Kidney (tissue), 14 donors: ENCODE data around the gene TMEFF1. TPM values are rescaled to one million over a fixed set of nuclear protein-coding genes. Genes with fewer than 3 reads are reported as not detected.

Experiments used
- DNase-seq, 5 donors: peaks; one replicate each; pipeline ENCODE4 v3.0.0-alpha.2; 2013 to 2020
- FAIRE-seq: peaks from 2 replicates; lab custom pipeline; 2012; peaks lifted over from hg19 to GRCh38; lab: Jason Lieb, UNC
- H3K27ac ChIP-seq, 2 donors: one replicate each; pipeline ENCODE4 v1.7.0; 2013; ENCODE audit warnings: low read depth in 2 of 2, low read length in 2 of 2, inconsistent platforms in 1 of 2
- H3K27me3 ChIP-seq: one replicate; pipeline ENCODE4 v1.7.1; 2013; ENCODE audit warnings: low read length, inconsistent platforms; ENCODE audit not compliant: control insufficient read depth, insufficient read depth
- H3K36me3 ChIP-seq, 3 donors: one replicate each; pipeline versions ENCODE4 v1.7.0 to v1.7.1; 2013; ENCODE audit warnings: low read length in 3 of 3, control low read depth in 1 of 3, inconsistent platforms in 1 of 3; ENCODE audit not compliant: insufficient read depth in 3 of 3, control insufficient read depth in 2 of 3
- H3K4me1 ChIP-seq, 3 donors: one replicate each; pipeline versions ENCODE4 v1.7.0 to v1.7.1; 2013; ENCODE audit warnings: low read length in 3 of 3, inconsistent platforms in 1 of 3, low read depth in 1 of 3; ENCODE audit not compliant: control insufficient read depth in 2 of 3, insufficient read depth in 2 of 3
- H3K4me3 ChIP-seq, 3 donors: one replicate each; pipeline versions ENCODE4 v1.7.0 to v1.8.1; 2013; ENCODE audit warnings: low read length in 3 of 3, control low read depth in 1 of 3, inconsistent platforms in 1 of 3
- H3K9ac ChIP-seq, 3 donors: one replicate each; pipeline versions ENCODE4 v1.7.0 to v1.7.1; 2013; ENCODE audit warnings: low read length in 3 of 3, control low read depth in 1 of 3, inconsistent platforms in 1 of 3
- H3K9me3 ChIP-seq, 3 donors: one replicate each; pipeline versions ENCODE4 v1.7.0 to v1.7.1; 2013; ENCODE audit warnings: low read length in 3 of 3, control low read depth in 1 of 3, inconsistent platforms in 1 of 3; ENCODE audit not compliant: control insufficient read depth in 2 of 3, insufficient read depth in 1 of 3
- CTCF ChIP-seq: IDR thresholded peaks from 3 replicates; pipeline ENCODE4 v1.5.1; 2012; ENCODE audit warnings: mild to moderate bottlenecking, moderate library complexity, borderline replicate concordance; ENCODE audit not compliant: insufficient read depth; ENCODE audit errors: extremely low read depth
- intact Hi-C: fragments of 100-400 bp; cut with DNase I; formaldehyde crosslinking; loops from one replicate; pipeline ENCODE4 v1.11.1; 2022
- polyA plus RNA-seq: library from polyadenylated mRNA; stranded (reverse); fragments of 350-450 nt; fragmentation: Illumina TruSeq; extraction: RNeasy Lipid Tissue Mini Kit (QIAGEN cat#74804); gene quantifications from one replicate; pipeline ENCODE4 v1.2.3, GENCODE V29; 2014; ENCODE audit warnings: low read depth, low replicate concordance; ENCODE audit not compliant: insufficient read depth
- total RNA-seq: library from RNA; stranded (reverse); fragmentation: NEBNext Ultra II Directional; extraction: Animal tissue kit (Norgen Biotek cat#: 25700); gene quantifications from one replicate; pipeline ENCODE4 v1.2.1, GENCODE V29; 2021
- donor health status: control.
- donor health status: control.
- donor health status: control.
- donor health status: control.
- donor health status: control.
- donor health status: DM: yes; HTN: yes; CAD: no.
- donor health status: Normal renal cell carcinoma (clear cell type).

Gene TMEFF1
- total and polyA plus RNA-seq, 2 donors from 2014 or later: 0.66 TPM; not detected in 1

DNA sequence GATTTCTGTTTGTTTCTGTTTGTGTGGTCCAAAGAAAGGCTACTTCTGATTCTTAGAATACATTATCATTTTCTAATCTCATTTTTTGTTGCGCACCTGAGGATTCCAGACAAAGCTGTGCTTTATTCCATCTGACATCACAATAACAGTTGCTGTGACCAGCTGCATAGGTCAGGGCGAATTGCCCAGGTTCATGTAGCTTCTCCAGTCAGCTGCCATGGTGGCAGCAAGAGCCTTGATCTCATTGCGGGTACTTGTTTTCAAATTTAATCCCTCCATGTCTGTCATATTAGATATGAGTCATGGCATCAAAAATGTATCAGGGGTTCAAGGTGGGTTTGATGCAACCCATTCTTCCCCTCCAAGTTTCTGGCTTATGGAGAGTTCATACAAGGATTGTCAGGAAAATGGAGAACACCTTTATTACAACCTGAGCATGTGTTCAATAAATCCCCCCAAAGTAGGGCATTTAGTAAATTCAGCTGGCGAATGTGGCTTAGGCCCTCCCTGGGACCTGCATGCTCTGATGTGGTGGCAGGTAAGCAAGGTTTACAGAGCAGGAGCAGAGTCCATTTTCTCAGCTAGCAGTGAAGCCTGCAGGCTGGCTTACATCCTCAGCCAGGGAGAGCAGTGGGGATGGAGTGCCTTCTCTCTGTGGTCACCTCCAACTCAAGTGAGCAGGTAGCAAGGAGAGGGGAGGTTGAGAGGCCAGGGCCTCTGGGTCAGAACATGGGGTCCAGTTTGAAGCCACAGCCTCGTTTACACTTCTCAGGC is 118.9 kb downstream of the TMEFF1 start:
- no peak for TF ChIP-seq CTCF
- H3K27ac ChIP-seq: no peak overlapping the region
- no peaks in the 10 kb centered on the region for H3K9me3 ChIP-seq
- DNase-seq (no peak), FAIRE-seq (no peak)
- no peaks in the 10 kb centered on the region for H3K4me1 ChIP-seq
- H3K4me3 ChIP-seq: no peak overlapping the region
- H3K27me3 ChIP-seq: no peaks in the 10 kb centered on the region
- H3K36me3 ChIP-seq: no peaks in the 10 kb centered on the region
- intact Hi-C loops: no loop called here
- no peak overlapping the region for H3K9ac ChIP-seq

GRCh38 chr9:100595391-100596199 is 122.6 kb downstream of the TMEFF1 start:
- Histone ChIP-seq H3K4me1 (peaks cover 0 to 5% (median 0%) of the 10 kb centered on the region in 3 donors), H3K27me3 (no peaks in the 10 kb centered on the region), H3K27ac (no peak overlapping the region), H3K36me3 (no peaks in the 10 kb centered on the region), H3K4me3 (no peak overlapping the region), H3K9me3 (no peaks in the 10 kb centered on the region), H3K9ac (no peak overlapping the region)
- DNase-seq (peak in 3 of 5 donors; percentile 64 to 83 (median 82)), FAIRE-seq (peak; percentile 97)
- intact Hi-C loops: no loop called here
- peak; percentile 90 for TF ChIP-seq CTCF

DNA sequence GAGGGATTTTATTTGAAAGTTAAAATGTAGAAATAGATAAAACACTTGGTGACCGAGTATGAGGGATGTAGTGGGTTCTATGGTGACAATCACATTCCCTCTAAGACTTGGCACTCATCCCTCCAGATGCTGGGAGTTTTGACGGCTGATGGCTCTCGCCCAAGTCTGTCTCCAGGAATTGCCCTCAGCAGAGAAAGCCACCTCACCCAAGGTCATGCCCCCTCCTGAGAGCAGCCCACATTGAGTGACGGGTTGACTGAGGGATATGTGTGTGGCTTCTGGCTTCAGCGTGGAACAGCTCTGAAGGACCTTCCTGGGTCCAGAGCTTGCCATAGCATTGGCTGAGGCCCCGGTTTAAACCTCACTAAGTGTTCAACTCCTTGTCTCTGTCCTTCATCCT is 124.3 kb downstream of the TMEFF1 start:
- no peak for TF ChIP-seq CTCF
- intact Hi-C loops: no loop called here
- Histone ChIP-seq H3K27me3 (no peaks in the 10 kb centered on the region), H3K36me3 (no peaks in the 10 kb centered on the region), H3K9ac (no peak overlapping the region), H3K4me1 (peaks cover 0 to 5% (median 0%) of the 10 kb centered on the region in 3 donors), H3K27ac (no peak overlapping the region), H3K4me3 (no peak overlapping the region), H3K9me3 (no peaks in the 10 kb centered on the region)
- FAIRE-seq (no peak), DNase-seq (no peak)
